ENCODE data around the gene PLS1.

DNA sequence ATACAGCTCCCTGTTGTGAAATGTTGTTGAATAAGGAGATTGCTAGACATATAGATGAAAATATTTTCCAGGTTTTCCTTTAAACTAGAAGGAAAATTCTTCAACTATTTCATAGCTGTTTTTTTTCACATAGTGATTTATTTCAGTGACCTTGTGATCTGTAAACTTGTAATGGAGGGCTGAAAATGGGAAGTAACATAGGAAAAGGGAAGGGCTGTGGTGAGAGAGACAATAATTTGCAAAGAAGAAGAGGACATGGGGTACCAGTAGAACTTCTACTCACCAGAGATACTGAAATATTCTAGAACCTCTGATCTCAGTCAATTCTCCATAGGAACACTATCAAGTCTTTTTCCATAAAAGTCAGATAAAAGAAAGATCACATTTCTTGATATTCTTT is 60.4 kb downstream of the PLS1 start:
- TF ChIP-seq, protein P1, sequence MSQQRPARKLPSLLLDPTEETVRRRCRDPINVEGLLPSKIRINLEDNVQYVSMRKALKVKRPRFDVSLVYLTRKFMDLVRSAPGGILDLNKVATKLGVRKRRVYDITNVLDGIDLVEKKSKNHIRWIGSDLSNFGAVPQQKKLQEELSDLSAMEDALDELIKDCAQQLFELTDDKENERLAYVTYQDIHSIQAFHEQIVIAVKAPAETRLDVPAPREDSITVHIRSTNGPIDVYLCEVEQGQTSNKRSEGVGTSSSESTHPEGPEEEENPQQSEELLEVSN (IDR thresholded peaks at IDR 0.05), result no peak
- TF ChIP-seq, protein P2, sequence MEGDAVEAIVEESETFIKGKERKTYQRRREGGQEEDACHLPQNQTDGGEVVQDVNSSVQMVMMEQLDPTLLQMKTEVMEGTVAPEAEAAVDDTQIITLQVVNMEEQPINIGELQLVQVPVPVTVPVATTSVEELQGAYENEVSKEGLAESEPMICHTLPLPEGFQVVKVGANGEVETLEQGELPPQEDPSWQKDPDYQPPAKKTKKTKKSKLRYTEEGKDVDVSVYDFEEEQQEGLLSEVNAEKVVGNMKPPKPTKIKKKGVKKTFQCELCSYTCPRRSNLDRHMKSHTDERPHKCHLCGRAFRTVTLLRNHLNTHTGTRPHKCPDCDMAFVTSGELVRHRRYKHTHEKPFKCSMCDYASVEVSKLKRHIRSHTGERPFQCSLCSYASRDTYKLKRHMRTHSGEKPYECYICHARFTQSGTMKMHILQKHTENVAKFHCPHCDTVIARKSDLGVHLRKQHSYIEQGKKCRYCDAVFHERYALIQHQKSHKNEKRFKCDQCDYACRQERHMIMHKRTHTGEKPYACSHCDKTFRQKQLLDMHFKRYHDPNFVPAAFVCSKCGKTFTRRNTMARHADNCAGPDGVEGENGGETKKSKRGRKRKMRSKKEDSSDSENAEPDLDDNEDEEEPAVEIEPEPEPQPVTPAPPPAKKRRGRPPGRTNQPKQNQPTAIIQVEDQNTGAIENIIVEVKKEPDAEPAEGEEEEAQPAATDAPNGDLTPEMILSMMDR (IDR thresholded peaks at IDR 0.05; ENCODE audit: control extremely low read depth in 1 of 3, insufficient read depth in 1 of 3, low read depth in 1 of 3, low read length in 3 of 3), result no peak
- no peak for TF ChIP-seq CHD2 (IDR thresholded peaks at IDR 0.05; ENCODE audit: low read length)
- no peak for TF ChIP-seq NANOG (IDR thresholded peaks at IDR 0.05; ENCODE audit: insufficient read depth, low read depth, low read length, poor library complexity, severe bottlenecking)
- no peak for TF ChIP-seq EZH2 (IDR thresholded peaks at IDR 0.05; ENCODE audit: low read depth, low read length, severe bottlenecking)
- TF ChIP-seq POLR2AphosphoS5 (IDR thresholded peaks at IDR 0.05; ENCODE audit: low read depth, low read length), result no peak
- no peak for TF ChIP-seq POLR2A (IDR thresholded peaks at IDR 0.05; ENCODE audit: control extremely low read depth in 1 of 2, low read depth in 2 of 2, low read length in 2 of 2)
- no peak for TF ChIP-seq SP2 (IDR thresholded peaks at IDR 0.05; ENCODE audit: low read length)
- TF ChIP-seq SUZ12 (IDR thresholded peaks at IDR 0.05; ENCODE audit: low read length), result no peak
- TF ChIP-seq KDM1A (IDR thresholded peaks at IDR 0.05; ENCODE audit: borderline replicate concordance, low read length), result no peak
- TF ChIP-seq TAF1 (IDR thresholded peaks at IDR 0.05; ENCODE audit: low read depth, low read length), result no peak
- TF ChIP-seq RFX5 (IDR thresholded peaks at IDR 0.05; ENCODE audit: borderline replicate concordance, low read depth, low read length), result no peak
- TF ChIP-seq CBX5 (IDR thresholded peaks at IDR 0.05; ENCODE audit: low read depth, low read length), result no peak
